HCT116 (cell line): Measurements from ENCODE around the gene YY2. TPM values are rescaled to one million over a fixed set of nuclear protein-coding genes. Genes with fewer than 3 reads are reported as not detected.

Experiments
- ATAC-seq: fragments of 200-7000 bp; cut with Tn5 transposase; 2 replicates; pipeline ENCODE4 v1.9.1; 2020; ENCODE audit warnings: mild to moderate bottlenecking, moderate library complexity
- BruUV-seq: library from RNA; stranded (reverse); fragments of 400-500 nt; replicated peaks from 2 replicates; lab custom pipeline; 2021; lab: Mats Ljungman, UMichigan
- CTCF ChIA-PET: fragments of 300-600 bp; sonication (Branson Sonifier 250); formaldehyde crosslinking; loops from one replicate; lab custom pipeline; 2021; ENCODE audit warnings: antibody characterized with exemption; lab: Charles Lee
- POLR2A ChIA-PET: fragments of 300-600, 350-600 bp; sonication (Branson Sonifier 250); formaldehyde crosslinking; loops from one replicate; lab custom pipeline; 2021; ENCODE audit warnings: antibody characterized with exemption; lab: Charles Lee
- RAD21 ChIA-PET, 2 experiments: fragments of 300-600 bp; sonication (Branson Sonifier 250); formaldehyde crosslinking; loops; one replicate each; lab custom pipeline; 2023; ENCODE audit warnings: low total read pairs in 2 of 2; ENCODE audit not compliant: uncharacterized antibody in 2 of 2, unreplicated experiment in 2 of 2, low non-redundant PET in 1 of 2; lab: Charles Lee
- DNase-seq: peaks from one replicate; pipeline ENCODE4 v3.0.0-alpha.2; 2010; ENCODE audit warnings: low read depth, low spot score
- H2AFZ ChIP-seq: fragments of 200-600 bp; shearing (Covaris generic), sonication (generic); 2 replicates; pipeline ENCODE4 v1.6.1; 2017; ENCODE audit warnings: low read depth, mixed run types, mixed read lengths, antibody characterized with exemption, low read length; ENCODE audit not compliant: poor library complexity, severe bottlenecking
- H3K27ac ChIP-seq: 2 replicates; pipeline ENCODE4 v1.5.1; 2012; ENCODE audit warnings: low read depth, low read length
- H3K27me3 ChIP-seq: fragments of 200-600 bp; sonication (generic); 2 replicates; pipeline ENCODE4 v1.6.1; 2016; ENCODE audit warnings: mixed run types, low read length, mixed read lengths; ENCODE audit not compliant: insufficient read depth
- H3K36me3 ChIP-seq, 2 experiments: fragments of 200-500 bp in 1 of 2; fragments of 200-600 bp in 1 of 2; sonication (Bioruptor generic) in 1 of 2; sonication (generic) in 1 of 2; 2 replicates each; pipeline versions ENCODE4 v1.5.1 to v1.6.1; 2014 to 2016; ENCODE audit warnings: low read length in 2 of 2, inconsistent platforms in 1 of 2, mixed read lengths in 1 of 2, mixed run types in 1 of 2; ENCODE audit not compliant: insufficient read depth in 2 of 2, control insufficient read depth in 1 of 2
- H3K4me1 ChIP-seq, 2 experiments: fragments of 200-600 bp in 1 of 2; sonication (generic) in 1 of 2; 2 replicates each; pipeline versions ENCODE4 v1.5.1 to v1.6.1; 2012 to 2017; ENCODE audit warnings: low read length in 2 of 2, inconsistent platforms in 1 of 2, mild to moderate bottlenecking in 1 of 2, mixed read lengths in 1 of 2, mixed run types in 1 of 2, moderate library complexity in 1 of 2; ENCODE audit not compliant: insufficient read depth in 2 of 2, control insufficient read depth in 1 of 2
- H3K4me2 ChIP-seq: fragments of 200-600 bp; sonication (generic); 2 replicates; pipeline ENCODE4 v1.6.1; 2017; ENCODE audit warnings: mixed run types, low read length, mixed read lengths
- H3K4me3 ChIP-seq, 2 experiments: fragments of 200-600 bp in 1 of 2; sonication (generic) in 1 of 2; replicated peaks in 1 of 2; 2 replicates each; pipeline ENCODE4 v1.5.1; 2011 to 2016; ENCODE audit warnings: low read length in 2 of 2, control low read depth in 1 of 2, low read depth in 1 of 2, mild to moderate bottlenecking in 1 of 2, mixed read lengths in 1 of 2, mixed run types in 1 of 2
- H3K79me2 ChIP-seq: fragments of 200-600 bp; sonication (generic); 2 replicates; pipeline ENCODE4 v1.6.1; 2017; ENCODE audit warnings: mild to moderate bottlenecking, mixed run types, low read length, moderate library complexity, mixed read lengths; ENCODE audit not compliant: insufficient read depth
- H3K9ac ChIP-seq: fragments of 200-600 bp; sonication (generic); 2 replicates; pipeline ENCODE4 v1.6.1; 2016; ENCODE audit warnings: low read length, mixed read lengths
- H3K9me2 ChIP-seq: fragments of 200-600 bp; sonication (generic), shearing (Covaris generic); 2 replicates; pipeline ENCODE4 v1.6.1; 2017; ENCODE audit warnings: mixed run types, mild to moderate bottlenecking, moderate library complexity; ENCODE audit not compliant: insufficient read depth
- H3K9me3 ChIP-seq, 2 experiments: fragments of 200-500 bp in 1 of 2; fragments of 200-600 bp in 1 of 2; sonication (Bioruptor generic) in 1 of 2; sonication (generic) in 1 of 2; 2 replicates each; pipeline ENCODE4 v1.6.1; 2014 to 2017; ENCODE audit warnings: low read length in 2 of 2, mixed read lengths in 2 of 2, inconsistent platforms in 1 of 2, low read depth in 1 of 2, mild to moderate bottlenecking in 1 of 2, mixed run types in 1 of 2, moderate library complexity in 1 of 2; ENCODE audit not compliant: control insufficient read depth in 1 of 2, insufficient read depth in 1 of 2
- H4K20me1 ChIP-seq: fragments of 200-600 bp; sonication (generic), shearing (Covaris generic); 2 replicates; pipeline ENCODE4 v1.6.1; 2017; ENCODE audit warnings: mixed run types, mild to moderate bottlenecking, moderate library complexity; ENCODE audit not compliant: insufficient read depth
- CBX3 ChIP-seq: IDR thresholded peaks from 2 replicates; pipeline ENCODE4 v1.6.1; 2012; ENCODE audit warnings: low read depth
- CEBPB ChIP-seq: IDR thresholded peaks from 2 replicates; pipeline ENCODE4 v1.6.1; 2012; ENCODE audit warnings: low read depth
- EGR1 ChIP-seq: IDR thresholded peaks from 2 replicates; pipeline ENCODE4 v1.6.1; 2012; ENCODE audit warnings: low read depth
- ELF1 ChIP-seq: IDR thresholded peaks from 2 replicates; pipeline ENCODE4 v1.6.1; 2012; ENCODE audit warnings: low read depth, borderline replicate concordance
- EZH2 ChIP-seq: fragments of 200-600 bp; sonication (generic); IDR thresholded peaks from 2 replicates; pipeline ENCODE4 v1.6.1; 2017; ENCODE audit warnings: antibody characterized with exemption, mixed run types
- EZH2phosphoT487 ChIP-seq: fragments of 200-600 bp; IDR thresholded peaks from 2 replicates; pipeline ENCODE4 v1.6.1; 2018; ENCODE audit warnings: antibody characterized with exemption, borderline replicate concordance
- JUND ChIP-seq: IDR thresholded peaks from 2 replicates; pipeline ENCODE4 v1.6.1; 2012
- RAD21 ChIP-seq: IDR thresholded peaks from 2 replicates; pipeline ENCODE4 v1.6.1; 2012; ENCODE audit warnings: low read depth, mild to moderate bottlenecking
- SIN3A ChIP-seq: IDR thresholded peaks from 2 replicates; pipeline ENCODE4 v1.6.1; 2012; ENCODE audit warnings: low read depth
- SP1 ChIP-seq: IDR thresholded peaks from 2 replicates; pipeline ENCODE4 v1.6.1; 2012; ENCODE audit warnings: low read depth
- SRF ChIP-seq: IDR thresholded peaks from 2 replicates; pipeline ENCODE4 v1.6.1; 2012; ENCODE audit warnings: low read depth
- TCF7L2 ChIP-seq: IDR thresholded peaks from 2 replicates; pipeline ENCODE4 v1.7.0; 2011; ENCODE audit warnings: borderline replicate concordance, inconsistent platforms; ENCODE audit not compliant: insufficient read depth, insufficient read length; ENCODE audit errors: extremely low read depth
- YY1 ChIP-seq: IDR thresholded peaks from 2 replicates; pipeline ENCODE4 v1.6.1; 2011; ENCODE audit warnings: low read length, low read depth, moderate library complexity, mild to moderate bottlenecking; ENCODE audit not compliant: insufficient replicate concordance; ENCODE audit errors: extremely low read depth
- ZFX ChIP-seq: fragments of 450-650 bp; IDR thresholded peaks from 2 replicates; pipeline ENCODE4 v1.6.1; 2017
- ZNF274 ChIP-seq: fragments of 200-500 bp; sonication (Bioruptor generic); IDR thresholded peaks from 2 replicates; pipeline ENCODE4 v1.6.1; 2014; ENCODE audit warnings: mild to moderate bottlenecking, low read depth, low read length, inconsistent platforms
- intact Hi-C: fragments of 100-400 bp; cut with micrococcal nuclease; formaldehyde crosslinking; loops from 2 replicates; pipeline ENCODE4 v1.10.0; 2022
- total RNA-seq: library from RNA; stranded (reverse); gene quantifications from one replicate; pipeline ENCODE4 v1.2.1, GENCODE V29; 2021; ENCODE audit not compliant: unreplicated experiment
- TF ChIP-seq, protein P1 (sequence below): IDR thresholded peaks from 2 replicates; pipeline ENCODE4 v1.6.1; 2012
- TF ChIP-seq, protein P2 (sequence below): IDR thresholded peaks from 2 replicates; pipeline ENCODE4 v1.6.1; 2012
- TF ChIP-seq, protein P3 (sequence below): IDR thresholded peaks from 2 replicates; pipeline ENCODE4 v1.6.1; 2011; ENCODE audit warnings: mild to moderate bottlenecking, low read length, moderate library complexity; ENCODE audit not compliant: insufficient replicate concordance; ENCODE audit errors: extremely low read depth

Gene YY2
- total RNA-seq, 1 experiment from 2014 or later = 2.7 TPM

DNA sequence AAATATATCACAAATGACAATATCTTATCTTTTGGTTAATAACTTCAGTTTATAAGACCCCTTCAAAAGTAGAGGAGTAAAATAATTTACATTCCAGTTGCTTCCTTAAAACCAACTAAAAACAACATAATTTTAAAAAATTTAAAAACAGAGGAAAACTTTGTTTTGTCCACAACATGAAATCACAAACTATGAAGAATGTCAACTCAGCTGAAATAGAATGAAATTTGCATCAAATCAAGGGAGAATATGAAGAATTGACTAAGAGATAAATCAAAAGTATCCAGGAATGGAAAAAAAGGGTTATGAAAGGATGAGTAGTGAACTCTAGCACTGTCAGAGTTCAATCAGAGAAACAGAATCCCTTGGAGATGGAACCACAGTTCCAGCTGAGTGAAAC, 2.2 kb upstream of the YY2 start:
- Histone ChIP-seq H3K9me2 (no peaks in the 10 kb centered on the region), H2AFZ (no peak overlapping the region), H3K9ac (no peak overlapping the region), H3K36me3 (no peaks in the 10 kb centered on the region; a peak in 1 of 4 replicates), H3K27me3 (no peaks in the 10 kb centered on the region), H4K20me1 (no peaks in the 10 kb centered on the region), H3K27ac (no peak overlapping the region), H3K4me2 (no peak overlapping the region), H3K9me3 (no peaks in the 10 kb centered on the region), H3K79me2 (no peaks in the 10 kb centered on the region), H3K4me3 (no peak overlapping the region), H3K4me1 (no peaks in the 10 kb centered on the region)
- intact Hi-C loops = no loop called here
- BruUV-seq = TSS peak; percentile 11
- POLR2A ChIA-PET = no interaction called here
- DNase-seq (no peak), ATAC-seq (no peak)
- RAD21 ChIA-PET = no interaction called here
- TF ChIP-seq RAD21 (no peak), CEBPB (no peak), TCF7L2 (no peak), ZNF274 (no peak), SIN3A (no peak), ELF1 (no peak), SRF (no peak), EGR1 (no peak), EZH2 (no peak), SP1 (no peak), EZH2phosphoT487 (no peak), CBX3 (no peak), JUND (no peak), YY1 (no peak), ZFX (no peak)
- TF ChIP-seq, protein P1, sequence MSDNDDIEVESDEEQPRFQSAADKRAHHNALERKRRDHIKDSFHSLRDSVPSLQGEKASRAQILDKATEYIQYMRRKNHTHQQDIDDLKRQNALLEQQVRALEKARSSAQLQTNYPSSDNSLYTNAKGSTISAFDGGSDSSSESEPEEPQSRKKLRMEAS = no peak
- TF ChIP-seq, protein P2, sequence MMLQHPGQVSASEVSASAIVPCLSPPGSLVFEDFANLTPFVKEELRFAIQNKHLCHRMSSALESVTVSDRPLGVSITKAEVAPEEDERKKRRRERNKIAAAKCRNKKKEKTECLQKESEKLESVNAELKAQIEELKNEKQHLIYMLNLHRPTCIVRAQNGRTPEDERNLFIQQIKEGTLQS = no peak
- TF ChIP-seq, protein P3, sequence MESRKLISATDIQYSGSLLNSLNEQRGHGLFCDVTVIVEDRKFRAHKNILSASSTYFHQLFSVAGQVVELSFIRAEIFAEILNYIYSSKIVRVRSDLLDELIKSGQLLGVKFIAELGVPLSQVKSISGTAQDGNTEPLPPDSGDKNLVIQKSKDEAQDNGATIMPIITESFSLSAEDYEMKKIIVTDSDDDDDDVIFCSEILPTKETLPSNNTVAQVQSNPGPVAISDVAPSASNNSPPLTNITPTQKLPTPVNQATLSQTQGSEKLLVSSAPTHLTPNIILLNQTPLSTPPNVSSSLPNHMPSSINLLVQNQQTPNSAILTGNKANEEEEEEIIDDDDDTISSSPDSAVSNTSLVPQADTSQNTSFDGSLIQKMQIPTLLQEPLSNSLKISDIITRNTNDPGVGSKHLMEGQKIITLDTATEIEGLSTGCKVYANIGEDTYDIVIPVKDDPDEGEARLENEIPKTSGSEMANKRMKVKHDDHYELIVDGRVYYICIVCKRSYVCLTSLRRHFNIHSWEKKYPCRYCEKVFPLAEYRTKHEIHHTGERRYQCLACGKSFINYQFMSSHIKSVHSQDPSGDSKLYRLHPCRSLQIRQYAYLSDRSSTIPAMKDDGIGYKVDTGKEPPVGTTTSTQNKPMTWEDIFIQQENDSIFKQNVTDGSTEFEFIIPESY = no peak
- CTCF ChIA-PET = no interaction called here
